BJ (cell line): ENCODE measurements around the gene MTNR1B. TPM values are rescaled to one million over a fixed set of nuclear protein-coding genes. Genes with fewer than 3 reads are reported as not detected.

Source experiments
- CTCF ChIA-PET: fragments of 350-600 bp; formaldehyde crosslinking; extraction: SDS; loops from one replicate; lab custom pipeline; 2021; ENCODE audit warnings: antibody characterized with exemption, inconsistent platforms; lab: Yijun Ruan, JAX
- POLR2A ChIA-PET: fragments of 300-600 bp; sonication (Branson Sonifier 250); formaldehyde crosslinking; extraction: SDS; loops from one replicate; lab custom pipeline; 2021; ENCODE audit warnings: antibody characterized with exemption; lab: Charles Lee
- DNase-seq: peaks from one replicate; pipeline ENCODE4 v3.0.0-alpha.2; 2011; ENCODE audit warnings: low read depth
- H3K27me3 ChIP-seq: 2 replicates; pipeline ENCODE4 v1.6.0; 2011; ENCODE audit warnings: low read length; ENCODE audit not compliant: control insufficient read depth, insufficient read depth
- H3K36me3 ChIP-seq: 2 replicates; pipeline ENCODE4 v1.5.1; 2011; ENCODE audit warnings: low read length; ENCODE audit not compliant: control insufficient read depth, insufficient read depth
- H3K4me3 ChIP-seq: 2 replicates; pipeline ENCODE4 v1.5.1; 2011; ENCODE audit warnings: low read depth, mild to moderate bottlenecking, control low read depth, low read length
- polyA plus RNA-seq: library from polyadenylated mRNA; depleted of rRNA; stranded (reverse); fragments of >200 nt; gene quantifications from 2 replicates; pipeline ENCODE4 v1.2.3, GENCODE V29; 2011
- TF ChIP-seq, protein P1 (sequence below): IDR thresholded peaks from 2 replicates; pipeline ENCODE4 v1.5.1; 2011; ENCODE audit warnings: low read depth, mild to moderate bottlenecking, control low read depth, inconsistent platforms, low read length, moderate library complexity; ENCODE audit not compliant: insufficient read depth

The MTNR1B gene
- polyA plus RNA-seq, 1 experiment: not detected

DNA sequence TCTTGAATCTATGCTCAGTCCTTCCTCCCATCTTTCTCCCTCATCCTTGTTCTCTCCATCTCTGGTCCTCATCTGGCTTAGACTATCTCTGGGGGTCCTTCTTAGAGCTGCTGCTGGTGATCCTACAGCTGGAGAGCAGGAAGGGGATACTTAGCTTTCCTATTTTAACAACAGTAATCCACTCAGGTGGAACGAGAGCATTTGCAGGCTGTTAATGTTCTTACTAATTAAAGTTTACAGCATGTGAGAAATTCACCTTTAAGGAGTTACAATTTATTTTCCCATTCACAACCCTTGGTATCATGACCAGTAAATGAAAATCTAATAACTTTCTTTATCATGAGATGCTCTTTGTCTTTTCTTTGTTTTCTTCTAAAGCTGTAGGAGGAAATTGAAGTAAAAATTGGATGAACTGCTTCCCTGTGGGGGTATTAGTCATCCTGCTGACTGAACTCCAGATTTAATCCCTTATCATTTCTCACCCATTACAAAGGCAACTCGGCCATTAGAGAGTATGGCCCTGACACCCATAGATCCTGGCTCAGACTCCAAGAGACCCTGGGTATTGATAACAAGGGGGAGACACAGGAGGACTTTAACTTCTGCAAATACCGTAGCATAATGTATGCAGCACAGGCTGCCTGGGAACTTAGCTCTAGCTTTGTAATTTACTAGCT lies 37.6 kb upstream of the MTNR1B start:
- Histone ChIP-seq H3K4me3 (no peak overlapping the region), H3K27me3 (no peaks in the 10 kb centered on the region), H3K36me3 (no peaks in the 10 kb centered on the region)
- TF ChIP-seq, protein P1, sequence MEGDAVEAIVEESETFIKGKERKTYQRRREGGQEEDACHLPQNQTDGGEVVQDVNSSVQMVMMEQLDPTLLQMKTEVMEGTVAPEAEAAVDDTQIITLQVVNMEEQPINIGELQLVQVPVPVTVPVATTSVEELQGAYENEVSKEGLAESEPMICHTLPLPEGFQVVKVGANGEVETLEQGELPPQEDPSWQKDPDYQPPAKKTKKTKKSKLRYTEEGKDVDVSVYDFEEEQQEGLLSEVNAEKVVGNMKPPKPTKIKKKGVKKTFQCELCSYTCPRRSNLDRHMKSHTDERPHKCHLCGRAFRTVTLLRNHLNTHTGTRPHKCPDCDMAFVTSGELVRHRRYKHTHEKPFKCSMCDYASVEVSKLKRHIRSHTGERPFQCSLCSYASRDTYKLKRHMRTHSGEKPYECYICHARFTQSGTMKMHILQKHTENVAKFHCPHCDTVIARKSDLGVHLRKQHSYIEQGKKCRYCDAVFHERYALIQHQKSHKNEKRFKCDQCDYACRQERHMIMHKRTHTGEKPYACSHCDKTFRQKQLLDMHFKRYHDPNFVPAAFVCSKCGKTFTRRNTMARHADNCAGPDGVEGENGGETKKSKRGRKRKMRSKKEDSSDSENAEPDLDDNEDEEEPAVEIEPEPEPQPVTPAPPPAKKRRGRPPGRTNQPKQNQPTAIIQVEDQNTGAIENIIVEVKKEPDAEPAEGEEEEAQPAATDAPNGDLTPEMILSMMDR: no peak
- CTCF ChIA-PET: interaction anchor here (1.3 to 1.5 kb wide), 2 partner anchors 9 to 157 kb away, joined by 3 to 6 read pairs; no protein-coding TSS in a partner anchor
- no peak for DNase-seq
- POLR2A ChIA-PET: no interaction called here

DNA sequence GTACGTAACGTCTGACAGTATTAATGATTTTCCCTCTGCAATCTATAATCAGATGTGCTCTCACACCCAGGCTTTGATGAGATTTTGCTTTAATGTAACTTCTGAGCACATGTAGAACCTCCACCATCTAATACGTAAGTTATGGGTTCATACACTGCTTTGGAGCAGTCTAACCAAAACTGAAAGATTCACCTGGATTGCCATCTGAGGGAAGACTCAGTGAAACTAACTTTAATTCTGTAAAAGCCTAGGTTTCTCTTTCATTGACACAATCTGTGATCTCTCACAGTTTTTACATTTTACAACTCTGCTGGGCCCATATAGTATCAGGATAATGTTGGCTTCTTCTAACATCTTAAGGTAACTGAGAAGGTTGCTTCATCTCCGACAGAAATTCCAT lies 30.1 kb upstream of the MTNR1B start:
- TF ChIP-seq, protein P1: no peak

DNA sequence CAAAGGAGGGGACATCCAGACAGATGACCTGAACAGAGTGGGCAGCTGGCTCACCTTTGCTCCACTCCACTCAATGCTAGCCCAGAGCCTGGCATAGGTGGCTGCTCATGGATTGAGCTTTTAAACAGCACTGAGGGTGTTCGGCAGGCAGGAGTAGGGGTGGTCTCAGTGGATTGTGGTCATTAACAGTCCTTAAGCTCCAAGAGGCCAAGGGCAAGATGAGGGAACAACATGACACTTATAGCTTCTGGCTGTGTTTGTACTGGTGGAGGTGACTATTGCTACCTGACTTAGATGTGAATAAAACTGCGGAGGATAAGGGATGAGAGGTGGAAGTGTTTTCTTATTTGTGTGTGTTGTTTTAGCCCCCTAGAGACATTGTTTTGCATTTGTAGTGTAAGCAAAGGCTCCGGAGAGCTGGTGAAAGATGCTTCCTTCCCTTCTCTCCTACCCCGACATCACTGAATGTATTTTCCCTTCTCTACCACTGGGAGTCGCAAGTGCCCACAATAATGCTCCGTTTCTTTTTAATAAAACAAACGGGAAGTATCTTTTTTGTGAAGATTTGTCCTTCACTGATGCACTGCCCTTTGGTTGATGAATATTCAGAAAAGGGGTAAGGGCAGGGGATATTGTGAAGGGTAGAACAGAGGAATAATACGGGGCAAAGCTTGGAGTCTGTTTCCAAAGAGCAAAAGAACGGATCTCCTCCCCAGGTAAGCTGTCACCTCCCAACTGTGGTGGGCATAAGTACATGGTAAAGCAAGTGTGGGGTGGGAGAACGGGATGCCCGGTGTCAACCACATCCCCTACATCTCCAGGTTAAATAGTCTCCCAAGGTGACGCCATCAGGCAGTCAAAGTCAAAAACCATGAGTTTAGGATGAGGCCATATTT lies 27.5 kb upstream of the MTNR1B start:
- CTCF ChIA-PET: interaction anchor here (0.6 to 5.0 kb wide), 42 partner anchors 9 to 711 kb away, joined by 3 to 69 read pairs (median 4); no protein-coding TSS in a partner anchor
- no peak for DNase-seq

More for the DNA sequence above, 30.1 kb upstream of the MTNR1B start:
- CTCF ChIA-PET: interaction anchor here (5.0 kb wide), 1 partner anchor 287 kb away, joined by 69 read pairs; no protein-coding TSS in a partner anchor
- no peak for DNase-seq
- Histone ChIP-seq H3K36me3 (no peaks in the 10 kb centered on the region), H3K27me3 (0 out of 2 replicates have a peak, but pooled peaks cover 2% of the 10 kb centered on the region), H3K4me3 (no peak overlapping the region)
- POLR2A ChIA-PET: no interaction called here

DNA sequence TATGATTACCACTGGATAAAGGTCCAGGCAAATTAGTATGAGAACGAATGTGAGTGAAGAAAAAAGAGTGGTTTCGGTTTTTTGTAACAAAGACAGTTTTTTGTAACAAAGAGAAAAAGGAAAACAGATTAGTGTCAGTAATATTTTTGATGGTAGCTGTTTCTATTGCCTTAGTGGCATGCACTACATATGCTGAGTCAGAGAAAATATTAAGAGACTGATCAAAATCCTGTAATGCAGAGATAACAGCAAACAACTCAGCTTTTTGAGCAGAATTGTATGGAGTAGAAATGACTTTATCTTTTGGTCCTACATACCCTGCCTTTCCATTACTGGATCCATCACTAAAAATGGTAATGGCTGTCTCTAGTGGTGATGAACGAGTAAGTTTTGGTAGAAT lies 22.7 kb upstream of the MTNR1B start:
- no peaks in the 10 kb centered on the region for H3K36me3 ChIP-seq
- no peaks in the 10 kb centered on the region for H3K27me3 ChIP-seq
- POLR2A ChIA-PET: no interaction called here
- no peak overlapping the region for H3K4me3 ChIP-seq
- TF ChIP-seq, protein P1: no peak
- no peak for DNase-seq
- CTCF ChIA-PET: no interaction called here

More for the DNA sequence above, 27.5 kb upstream of the MTNR1B start:
- Histone ChIP-seq H3K27me3 (0 out of 2 replicates have a peak, but pooled peaks cover 2% of the 10 kb centered on the region), H3K4me3 (no peak overlapping the region), H3K36me3 (no peaks in the 10 kb centered on the region)
- TF ChIP-seq, protein P1: peak; percentile 71
- POLR2A ChIA-PET: interaction anchor here (0.6 kb wide), 1 partner anchor 64 kb away, joined by 5 read pairs; no protein-coding TSS in a partner anchor

DNA sequence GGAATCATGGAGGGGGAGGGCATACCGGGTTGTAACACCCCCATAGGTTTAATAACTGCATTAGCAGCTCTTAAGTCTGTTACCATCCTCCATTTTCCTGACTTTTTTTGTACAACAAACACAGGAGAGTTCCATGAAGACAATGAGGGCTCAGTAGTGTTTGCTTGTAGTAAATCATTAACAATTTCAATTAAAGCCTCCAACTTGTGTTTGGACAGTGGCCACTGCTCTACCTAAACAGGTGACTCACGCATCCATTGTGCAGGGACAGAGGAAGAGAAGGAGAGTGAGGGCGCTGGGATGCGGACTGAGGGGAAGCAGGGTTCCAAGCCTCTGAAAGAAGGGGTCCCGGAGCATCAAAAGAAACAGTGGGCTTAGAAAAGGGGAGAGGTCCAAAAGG lies 21.3 kb upstream of the MTNR1B start:
- TF ChIP-seq, protein P1: no peak
- Histone ChIP-seq H3K4me3 (no peak overlapping the region), H3K36me3 (no peaks in the 10 kb centered on the region), H3K27me3 (0 out of 2 replicates have a peak, but pooled peaks cover 2% of the 10 kb centered on the region)
- ChIA-PET CTCF (no interaction called here), POLR2A (no interaction called here)
- no peak for DNase-seq
